ENCODE measurements around the gene CDCA5.
A peak's percentile ranks its signal among the peaks of the same experiment; 100 is the strongest.

The CDCA5 gene, protein sequence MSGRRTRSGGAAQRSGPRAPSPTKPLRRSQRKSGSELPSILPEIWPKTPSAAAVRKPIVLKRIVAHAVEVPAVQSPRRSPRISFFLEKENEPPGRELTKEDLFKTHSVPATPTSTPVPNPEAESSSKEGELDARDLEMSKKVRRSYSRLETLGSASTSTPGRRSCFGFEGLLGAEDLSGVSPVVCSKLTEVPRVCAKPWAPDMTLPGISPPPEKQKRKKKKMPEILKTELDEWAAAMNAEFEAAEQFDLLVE

DNA sequence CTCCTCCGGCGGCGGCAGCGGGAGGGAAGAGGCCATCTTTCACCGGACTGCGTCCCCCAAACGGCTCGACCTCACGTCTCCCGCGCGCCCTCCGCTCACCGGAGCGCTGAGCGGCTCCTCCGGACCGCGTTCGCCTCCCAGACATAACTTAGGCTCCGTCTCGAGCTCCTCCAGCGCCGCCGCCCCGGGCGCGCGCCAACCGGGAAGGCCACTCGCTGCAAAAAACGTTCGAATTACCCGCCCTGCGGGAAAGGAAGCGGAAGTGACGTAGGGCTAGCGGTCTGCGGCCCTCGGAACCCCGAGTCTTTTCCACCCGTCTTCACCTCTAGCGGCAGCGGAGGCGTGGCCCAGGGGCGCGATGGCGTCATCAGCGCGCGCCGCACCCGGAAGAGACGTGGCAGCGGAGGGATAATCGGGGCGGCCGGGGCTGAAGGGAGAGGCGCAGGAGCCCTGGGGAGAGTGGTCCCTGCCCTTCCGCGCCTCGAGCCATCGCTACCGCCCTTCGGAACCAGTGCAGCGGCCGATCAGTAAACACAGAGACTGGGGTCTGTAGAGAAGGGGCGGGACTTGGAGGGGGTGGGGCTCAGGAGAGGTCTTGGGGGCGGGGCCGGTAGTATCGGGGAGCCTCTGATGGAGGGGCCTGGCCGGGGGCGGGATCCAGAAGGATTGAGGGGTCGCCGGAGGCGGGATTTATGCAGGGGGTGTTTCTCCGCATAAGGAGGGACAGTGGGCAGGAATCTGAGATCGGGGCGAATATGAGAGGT, at the start of gene CDCA5, which contains the start of gene ZFPL1:
TSS of gene CDCA5 (minus strand) at position 207 of the 764 bp plus-strand sequence. CDS start at position 145, 62 bp downstream.
TSS of gene ZFPL1 (plus strand) at position 389 of the 764 bp plus-strand sequence. CDS start 477 bp downstream, outside the sequence.
- peak; percentile 96 to 97 for DNase-seq

DNA sequence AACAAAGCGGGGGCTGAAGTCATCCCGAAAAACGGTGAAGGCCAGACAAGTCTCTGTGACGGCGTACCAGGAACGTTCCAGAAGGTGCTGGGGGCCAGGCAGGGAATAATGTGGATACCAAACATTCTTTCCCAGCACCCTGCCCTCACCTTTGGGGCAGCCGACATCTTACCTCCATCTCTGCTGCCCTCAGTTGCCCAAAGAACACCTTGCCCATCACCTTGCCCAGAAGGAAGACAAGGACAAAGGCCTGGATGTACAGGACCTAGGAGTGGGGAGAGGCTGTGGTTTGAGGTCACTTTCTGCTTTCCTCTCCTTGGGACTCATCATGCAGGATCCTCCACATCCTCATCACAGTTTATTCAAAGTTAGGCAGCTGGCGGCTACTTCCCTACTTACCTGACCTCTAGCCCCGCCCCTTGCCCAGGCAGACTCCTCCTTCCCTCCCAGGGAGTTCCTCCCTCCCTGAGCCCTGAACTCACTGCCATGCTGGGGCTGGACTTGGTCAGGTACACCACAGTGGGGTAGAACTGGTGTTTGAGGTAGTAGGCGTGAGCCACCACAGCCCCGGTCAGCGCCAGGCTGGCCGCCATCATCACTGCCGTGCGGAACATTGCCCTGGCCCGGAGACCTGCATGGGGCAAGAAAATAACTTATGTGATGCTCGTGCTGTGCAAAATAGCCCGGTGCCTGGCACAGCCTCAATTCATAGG, 49.3 kb upstream of the CDCA5 start:
- DNase-seq, result peak; percentile 60

DNA sequence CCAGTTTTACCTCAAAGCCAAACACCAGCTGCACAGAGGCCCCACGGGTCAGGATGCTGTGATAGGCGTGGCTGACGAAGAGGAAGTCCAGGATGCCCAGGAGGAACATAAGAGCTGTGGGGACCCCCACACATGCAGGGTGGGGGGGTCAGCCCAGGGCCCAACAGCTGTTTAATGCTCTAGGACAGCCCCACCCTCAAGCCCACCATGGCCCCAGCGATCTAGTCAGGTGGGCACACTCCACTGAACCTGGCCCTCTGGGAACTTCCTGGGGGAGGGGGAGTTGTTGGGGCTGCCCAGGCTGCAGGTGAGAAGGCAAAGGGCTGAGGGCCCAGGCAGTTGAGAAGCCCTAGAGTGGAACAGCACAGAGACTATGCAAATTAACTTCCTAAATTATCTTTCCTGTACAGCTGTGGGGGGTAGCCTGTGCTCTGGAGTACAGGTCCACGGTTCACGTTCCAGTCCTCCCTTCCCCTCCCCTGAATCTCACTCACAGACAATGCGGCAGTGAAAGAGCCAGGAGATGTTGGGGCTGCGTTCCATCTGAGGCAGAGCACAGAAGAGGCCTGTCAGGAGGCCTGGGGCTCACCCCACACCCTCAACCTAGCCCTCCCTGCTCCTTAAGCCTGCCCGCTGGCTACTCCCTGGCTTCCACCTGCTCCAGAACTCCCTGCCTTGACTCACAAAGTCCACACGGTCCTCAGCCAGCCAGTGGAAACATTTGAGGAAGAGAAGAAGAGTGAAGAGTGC, 48.6 kb upstream of the CDCA5 start:
- DNase-seq, result peak in 1 of 2 donors; percentile 46

DNA sequence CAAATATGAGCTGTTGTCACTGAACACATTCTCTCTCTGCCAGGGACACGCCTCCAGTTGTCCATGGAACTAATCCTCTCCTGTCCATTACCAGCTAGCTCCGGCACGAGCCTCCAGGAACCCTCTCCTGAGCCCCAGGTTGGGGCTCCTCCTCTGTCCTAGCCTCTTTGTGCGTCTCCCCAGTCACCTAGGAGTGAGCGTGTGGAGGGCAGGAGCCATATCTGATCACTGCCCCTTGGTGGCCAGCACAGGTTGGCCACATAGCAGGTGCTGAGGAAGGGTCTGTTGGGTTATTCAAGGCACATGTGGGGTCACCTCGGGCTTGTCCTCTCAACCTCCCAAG, 48.0 kb upstream of the CDCA5 start:
- DNase-seq, result no peak

DNA sequence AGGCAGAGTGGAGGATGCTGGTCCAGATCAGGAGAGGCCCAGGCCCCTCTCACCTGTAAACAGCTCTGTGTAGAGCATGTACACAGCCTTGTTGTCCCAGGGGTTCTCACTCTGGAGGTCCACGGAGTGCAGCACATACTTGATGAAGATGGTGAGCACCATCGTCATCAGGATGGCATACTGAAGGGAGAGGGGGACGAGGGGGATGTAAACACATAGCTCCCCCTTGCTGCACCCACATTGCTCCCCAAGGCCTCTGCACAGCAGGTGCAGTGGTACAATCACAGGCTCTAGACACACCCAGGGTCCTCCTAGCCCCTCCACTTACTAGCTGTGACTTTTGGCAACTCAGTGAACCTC, 47.6 kb upstream of the CDCA5 start:
- DNase-seq, result no peak

DNA sequence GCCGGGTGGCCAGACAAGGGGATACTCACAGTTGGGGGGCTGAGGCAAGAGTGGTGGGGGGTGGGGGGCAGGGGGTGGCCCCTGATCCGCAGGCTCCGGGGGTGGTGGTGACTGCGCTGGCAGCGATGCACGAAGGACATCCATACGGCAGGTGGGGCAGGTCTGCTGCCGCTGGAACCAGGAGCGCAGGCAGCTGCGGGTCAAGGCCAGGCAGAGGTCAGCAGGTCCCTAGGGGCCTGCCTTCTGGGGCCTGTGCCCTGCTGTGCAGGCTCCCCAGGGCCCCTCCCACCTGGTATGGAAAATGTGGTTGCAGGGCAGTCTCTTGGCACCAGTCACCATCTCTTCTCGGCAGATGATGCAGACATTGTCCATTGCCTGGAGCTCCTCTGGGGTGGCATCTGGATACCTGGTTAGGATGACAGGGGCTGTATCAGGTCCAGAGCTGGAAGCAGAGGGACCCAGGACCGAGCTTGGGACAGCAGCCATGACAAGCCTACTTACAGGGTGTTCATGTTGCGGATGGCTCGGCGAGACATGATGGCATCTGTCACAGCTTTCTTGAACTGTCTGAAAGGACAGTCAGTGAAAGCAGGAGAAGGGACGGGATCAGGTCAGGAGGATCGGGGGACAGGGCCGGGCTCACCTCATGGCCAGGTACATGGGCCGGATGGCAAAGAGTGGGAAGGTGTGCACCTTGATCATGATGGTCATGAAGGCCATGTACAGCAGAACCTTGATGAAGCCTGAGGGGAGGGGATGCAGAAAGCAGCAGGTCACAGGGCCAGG, 47.0 kb upstream of the CDCA5 start:
- DNase-seq, result no peak

DNA sequence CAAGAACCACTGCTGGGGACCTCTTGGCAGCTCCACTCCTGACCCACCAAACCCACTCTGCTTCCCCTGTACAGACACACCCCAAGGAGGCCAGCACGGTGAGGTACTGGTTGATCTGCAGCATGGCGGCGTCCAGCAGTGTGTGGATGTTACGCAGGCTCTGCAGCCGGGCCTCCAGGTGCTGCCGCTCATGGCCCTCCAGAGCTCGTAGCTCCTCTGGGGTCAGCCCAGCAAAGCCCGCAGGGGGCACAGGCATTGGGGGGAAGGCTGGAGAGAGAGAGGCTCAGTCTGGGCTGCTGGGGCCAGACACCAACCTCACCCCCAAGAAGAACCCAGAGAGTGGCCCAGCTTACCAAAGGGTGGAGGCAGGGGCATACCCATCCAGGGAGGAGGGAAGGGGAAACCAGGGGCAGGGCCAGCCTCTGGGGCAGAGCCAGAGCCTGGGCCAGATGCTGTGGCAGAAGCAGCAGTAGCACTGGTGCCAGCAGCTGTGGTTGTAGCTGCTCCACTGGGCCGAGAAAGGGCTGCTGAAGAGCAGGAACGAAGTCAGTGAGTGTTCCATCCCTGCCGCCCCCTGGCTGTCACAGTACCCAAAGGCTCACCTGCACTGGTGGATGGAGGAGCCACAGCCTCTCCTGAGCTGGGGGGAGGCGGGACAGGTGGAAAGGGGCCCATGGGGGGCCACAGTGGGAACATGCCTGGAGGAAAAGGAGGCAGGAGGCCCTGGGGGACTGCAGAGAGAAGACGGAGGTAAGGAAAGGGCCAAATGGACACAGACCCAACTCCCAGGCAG, 46.0 kb upstream of the CDCA5 start:
- peak in 1 of 2 donors; percentile 15 for DNase-seq

DNA sequence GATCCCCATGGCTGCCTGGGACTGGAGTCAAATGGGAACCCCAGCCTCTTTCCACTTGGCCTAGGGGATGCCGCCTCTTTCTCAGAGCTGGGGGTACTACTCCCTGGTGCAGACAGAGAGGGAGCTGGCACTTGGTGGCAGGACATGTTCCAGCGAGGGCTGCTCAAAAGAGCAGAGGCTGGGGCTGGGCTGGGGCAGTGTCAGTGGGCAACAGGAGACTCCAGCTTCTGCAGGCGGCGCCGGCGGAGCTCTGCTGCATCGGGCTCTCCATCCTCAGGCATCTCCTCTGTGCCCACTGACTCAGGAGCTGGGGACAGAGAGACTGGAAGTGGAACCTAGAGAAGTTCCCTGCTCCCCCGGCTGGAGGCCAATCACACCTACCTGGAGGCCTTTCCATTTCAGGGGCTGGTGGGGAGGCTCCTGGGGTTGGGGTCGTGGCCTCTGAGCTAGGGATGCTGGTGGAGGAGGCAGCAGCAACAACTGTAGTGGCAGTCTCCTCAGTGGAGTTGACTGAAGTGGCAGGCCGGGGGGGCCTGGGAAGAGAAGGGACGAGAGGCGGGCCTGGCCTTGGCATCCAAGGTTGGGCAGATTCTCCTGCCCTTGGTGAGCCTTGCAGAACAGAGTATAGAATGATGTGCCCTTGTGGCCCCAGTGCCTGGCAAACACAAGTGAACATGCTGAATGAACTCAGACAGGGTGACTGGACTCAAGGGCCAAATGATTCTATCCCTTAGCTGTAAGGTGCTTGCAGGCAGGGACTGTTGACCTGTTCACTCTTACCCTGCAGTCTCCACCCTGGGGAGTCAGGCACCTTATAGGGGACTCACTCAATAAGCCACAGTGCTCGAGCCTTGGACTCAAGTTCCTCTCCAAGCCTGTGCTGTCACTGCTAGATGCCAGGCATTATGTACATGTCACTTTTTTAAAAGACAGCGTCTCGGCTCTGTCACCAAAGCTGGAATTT, 44.6 kb upstream of the CDCA5 start:
- DNase-seq, result no peak

DNA sequence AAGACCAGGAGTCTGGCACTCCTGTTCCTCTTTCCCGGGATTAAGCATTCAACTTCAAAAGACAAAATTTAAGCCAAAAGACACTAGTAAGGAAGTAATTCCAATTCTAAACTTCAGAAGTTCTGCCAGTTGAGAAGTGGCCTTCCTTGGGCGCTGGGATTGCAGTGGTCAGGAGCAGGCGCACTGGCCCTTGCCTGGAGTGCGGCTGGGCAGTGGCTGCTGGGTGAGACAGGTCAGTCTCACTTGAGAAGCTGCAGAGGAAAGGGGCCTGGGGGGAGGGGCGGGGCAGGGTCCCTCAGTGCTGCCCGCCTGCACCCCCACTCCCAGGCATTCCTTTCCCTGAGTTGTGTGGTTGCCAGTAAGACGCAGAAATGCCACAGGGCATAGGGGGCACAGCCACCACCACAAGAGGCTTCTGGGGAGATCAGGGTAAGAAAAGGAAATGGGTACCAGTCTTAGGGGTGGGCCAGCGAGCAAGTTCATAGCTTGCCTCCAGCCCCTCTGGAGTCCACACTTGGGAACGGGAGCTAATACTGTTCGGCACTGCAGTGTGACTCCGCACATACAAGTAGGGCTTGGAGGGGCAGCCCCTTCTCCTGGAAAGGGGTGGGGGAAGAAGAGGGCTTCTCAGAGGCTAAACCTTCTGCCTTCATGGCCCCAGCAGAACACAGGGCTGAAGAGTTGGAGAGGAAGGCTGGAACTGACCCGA, 43.8 kb upstream of the CDCA5 start:
- no peak for DNase-seq

DNA sequence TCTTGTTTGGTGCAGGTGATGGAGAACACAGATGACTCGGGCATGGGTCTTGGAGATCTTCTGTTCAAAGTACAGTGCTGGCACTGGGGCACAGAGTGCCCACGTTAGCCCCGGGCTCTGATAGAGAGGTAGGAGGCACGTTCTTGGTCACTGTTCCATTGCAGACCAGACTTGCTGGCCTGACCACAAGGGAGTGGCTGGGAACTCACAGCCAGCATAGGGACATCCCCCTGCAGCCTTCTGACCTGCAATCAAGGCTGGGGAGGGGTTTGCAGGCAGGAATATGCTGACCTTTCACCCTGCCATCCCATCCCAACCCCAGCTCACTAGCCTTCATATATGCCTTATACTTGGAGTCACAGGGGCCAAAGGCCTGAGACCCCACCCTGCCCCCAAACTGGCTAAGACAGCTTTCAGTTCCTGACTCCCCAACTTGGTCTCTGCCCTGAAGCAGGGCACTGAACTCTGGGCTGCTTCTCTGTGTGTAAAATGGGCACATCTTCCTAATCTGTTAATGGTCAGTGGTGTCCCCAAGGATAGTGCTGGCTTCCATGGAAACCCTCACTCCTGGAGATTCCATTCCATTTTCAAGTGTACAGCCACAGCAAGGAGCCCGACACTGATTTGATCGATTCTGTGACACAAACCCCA, 42.9 kb upstream of the CDCA5 start:
- DNase-seq, result no peak

DNA sequence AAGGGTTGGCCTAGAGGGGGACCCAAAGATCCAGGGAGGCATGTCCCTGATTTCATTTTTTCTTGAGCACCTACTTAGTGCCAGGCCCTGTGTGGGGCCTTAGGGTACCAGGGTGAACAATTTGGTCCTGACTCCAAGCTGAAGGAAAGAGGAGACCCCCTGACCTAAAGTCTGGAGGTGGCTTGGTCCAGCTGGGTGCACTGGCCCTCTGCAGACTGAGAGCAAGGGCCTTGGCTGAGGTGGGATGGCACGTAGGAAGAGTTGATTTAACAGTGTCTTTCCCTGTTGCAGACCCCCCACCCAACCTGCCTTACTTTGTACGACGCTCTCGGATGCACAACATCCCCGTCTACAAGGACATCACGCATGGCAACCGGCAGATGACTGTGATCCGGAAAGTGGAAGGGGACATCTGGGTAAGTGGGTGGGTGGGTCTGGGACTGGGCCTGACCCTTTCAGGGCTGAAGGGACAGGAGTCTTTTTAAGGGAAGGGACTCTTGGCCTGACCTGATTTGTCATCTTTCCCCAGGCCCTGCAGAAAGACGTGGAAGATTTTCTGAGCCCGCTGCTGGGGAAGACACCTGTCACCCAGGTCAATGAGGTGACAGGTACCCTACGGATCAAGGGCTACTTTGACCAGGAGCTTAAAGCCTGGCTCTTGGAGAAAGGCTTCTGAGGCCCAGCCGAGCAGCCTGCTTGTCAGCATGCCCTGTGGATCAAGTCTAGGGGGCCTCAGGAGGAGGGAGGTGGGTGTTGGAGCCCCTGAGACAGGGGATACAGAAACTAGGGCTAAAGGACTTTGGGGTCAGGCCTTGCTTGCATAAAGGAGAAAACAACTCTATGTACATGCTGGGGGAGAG, 41.6 kb upstream of the CDCA5 start:
- DNase-seq, result no peak

DNA sequence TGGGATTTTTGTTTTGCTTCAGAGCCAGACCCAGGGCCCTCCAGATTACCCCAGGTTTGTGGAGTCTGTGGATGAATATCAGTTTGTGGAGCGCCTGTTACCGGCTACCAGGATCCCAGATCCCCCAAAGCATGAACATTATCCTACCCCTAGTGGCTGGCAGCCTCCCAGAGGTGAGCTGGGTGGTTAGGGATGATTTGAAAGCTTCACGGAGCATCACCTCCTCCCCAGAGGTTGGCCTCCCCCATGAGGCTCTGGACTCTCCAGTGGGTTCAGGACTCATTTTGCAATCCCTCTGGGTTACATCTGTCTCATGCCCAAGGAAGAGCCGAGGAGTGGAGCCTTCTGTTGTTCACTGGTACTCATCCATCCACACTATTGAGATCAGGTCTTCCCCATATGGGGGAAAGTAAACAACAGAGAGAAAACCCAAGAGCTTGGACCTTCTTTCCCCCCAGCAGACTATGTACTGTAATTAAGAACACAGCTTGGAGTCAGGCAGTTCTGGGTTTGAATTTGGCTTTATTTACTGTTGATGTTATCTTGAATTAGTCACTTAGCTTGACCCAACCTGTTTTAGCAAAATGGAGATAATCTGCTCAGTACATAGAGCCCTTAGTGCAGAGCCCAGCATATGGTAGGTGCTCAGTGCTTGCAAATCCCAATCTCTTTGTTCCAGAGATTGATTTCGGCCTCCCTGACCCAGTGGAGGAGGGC, 40.8 kb upstream of the CDCA5 start:
- DNase-seq, result no peak

DNA sequence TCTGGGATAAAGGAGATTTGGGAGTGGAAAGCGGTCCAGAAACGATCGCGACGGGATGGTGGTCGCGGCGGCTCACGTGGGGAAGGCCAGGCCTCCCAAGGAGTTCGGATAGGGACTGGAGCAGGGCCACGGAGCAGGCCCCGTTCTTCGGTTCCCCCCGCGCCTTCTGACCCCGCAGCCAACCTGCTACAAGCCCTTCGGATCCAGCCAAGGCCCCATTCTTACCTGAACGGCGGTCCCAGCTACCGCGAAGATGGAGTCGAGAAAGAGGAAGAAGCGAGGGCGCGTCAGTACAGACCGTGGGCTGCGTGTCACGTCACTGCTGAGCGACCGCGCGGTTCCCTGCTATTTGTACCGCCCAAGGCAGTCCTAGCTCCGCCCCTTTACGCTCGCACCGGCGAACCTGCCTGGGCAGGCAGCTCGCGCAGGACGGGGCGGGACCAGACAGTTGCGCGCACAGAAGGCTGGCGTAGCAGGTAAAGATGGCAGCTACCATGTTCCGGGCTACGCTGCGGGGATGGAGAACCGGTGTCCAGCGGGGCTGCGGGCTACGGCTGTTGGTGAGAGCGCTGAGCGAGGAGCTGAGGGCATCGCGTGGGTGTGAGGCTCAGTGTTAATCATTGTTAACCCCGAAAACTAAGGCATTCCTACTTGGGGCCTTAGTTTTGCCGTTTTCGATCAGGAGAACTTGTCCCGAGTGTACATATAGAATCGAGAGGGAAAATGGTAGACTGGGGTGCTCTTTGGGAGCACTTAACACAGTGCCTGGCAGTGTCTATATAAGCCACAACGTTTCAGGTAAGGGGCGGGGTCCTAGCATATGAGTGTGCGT, 38.2 kb upstream of the CDCA5 start, which contains the start of the genes FAU and MRPL49:
TSS of gene FAU (minus strand) at position 270 of the 832 bp plus-strand sequence. CDS start 321 bp downstream, outside the sequence.
TSS of gene MRPL49 (plus strand) at position 457 of the 832 bp plus-strand sequence. CDS start at position 483, 26 bp downstream.
- peak; percentile 98 to 99 for DNase-seq

DNA sequence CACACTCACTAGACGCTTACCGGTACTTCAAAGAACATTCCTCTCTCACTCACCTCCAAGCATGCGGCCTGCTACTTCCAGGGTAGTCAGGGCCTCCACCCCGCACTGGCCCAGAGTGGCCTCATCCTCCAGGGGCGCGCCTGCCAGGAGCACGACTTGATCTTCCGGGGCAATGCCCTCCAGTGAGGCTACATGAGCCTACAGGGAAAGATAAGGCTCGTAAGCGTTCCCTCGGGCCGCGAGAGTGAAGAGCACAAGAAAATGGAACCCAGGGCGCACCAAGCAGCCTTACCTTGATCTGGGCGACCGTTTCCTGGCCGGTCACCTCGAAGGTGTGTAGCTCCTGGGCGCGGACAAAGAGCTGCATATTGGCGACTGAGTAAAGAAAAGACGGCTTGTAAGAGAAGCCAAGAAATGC, 37.6 kb upstream of the CDCA5 start:
- peak; percentile 24 to 55 for DNase-seq

DNA sequence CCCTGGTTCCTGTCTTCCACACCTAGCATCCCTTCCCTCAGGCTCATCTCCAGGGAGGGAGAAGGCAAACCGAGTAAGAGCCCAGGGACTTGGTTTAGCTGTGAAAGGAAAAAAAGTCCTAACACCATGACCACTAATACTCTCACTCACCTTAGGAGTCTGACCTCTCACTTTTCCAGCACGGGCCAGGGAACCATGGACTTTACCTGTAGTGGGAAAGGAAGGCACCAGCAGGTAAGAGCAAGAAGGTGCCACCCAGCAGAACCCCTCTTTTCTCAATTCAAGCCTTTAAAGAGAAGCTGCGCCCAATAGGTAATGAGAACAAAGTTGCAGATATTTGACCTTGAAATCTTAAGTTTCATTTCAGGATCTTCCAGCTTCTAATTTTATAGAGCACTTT, 37.0 kb upstream of the CDCA5 start:
- DNase-seq, result no peak

DNA sequence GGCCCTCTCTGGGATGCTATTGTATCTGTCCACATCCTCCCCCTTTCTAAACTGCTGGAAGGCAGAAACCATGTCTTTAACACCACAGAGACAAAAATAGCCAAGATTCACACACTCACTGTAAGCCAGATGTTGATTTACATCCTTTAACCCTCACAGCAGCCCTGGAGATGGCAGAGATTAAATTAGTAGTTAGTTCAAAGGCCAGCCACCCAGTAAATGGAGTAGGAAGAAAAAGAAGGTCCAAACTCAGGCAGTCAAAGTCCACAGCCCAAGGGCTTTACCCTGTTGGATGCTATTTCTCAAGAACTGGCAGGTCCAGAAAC, 35.8 kb upstream of the CDCA5 start:
- no peak for DNase-seq

Data from CD4-positive, alpha-beta T cell treated with Interferon alpha-2 for 1 hour (primary cell).